ENCODE data around the gene RICTOR.

DNA sequence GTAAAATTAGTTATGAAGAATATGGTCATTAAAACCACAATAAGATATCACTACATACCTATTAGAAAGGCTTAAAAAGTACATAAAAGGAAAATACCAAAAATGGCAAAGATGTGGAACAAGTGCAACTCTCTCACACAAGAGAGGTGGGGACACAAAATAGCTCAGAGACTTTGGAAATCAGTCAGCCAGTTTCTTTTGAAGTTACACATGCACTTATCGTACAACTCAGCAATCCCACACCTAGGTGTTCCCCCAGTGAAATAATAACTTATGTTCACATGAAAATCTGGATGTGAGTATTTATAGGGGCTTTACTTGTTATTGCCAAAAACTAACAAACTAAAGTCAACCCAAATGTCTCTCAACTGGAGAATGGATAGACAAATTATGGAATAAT is 9.8 kb upstream of the RICTOR start:
- TF ChIP-seq CTCF (IDR thresholded peaks at IDR 0.05 in 8 of 11, conservative IDR thresholded peaks at IDR 0.05 in 3 of 11) (no peak), POLR2A (IDR thresholded peaks at IDR 0.05) (no peak), POLR2AphosphoS5 (IDR thresholded peaks at IDR 0.05) (no peak)

All from spleen (tissue), 7 donors.